GM19372 (cell line): Measurements from ENCODE around the gene ZNF286A.
"Not testable (repeated sequence)": the region's sequence is repeated elsewhere in the genome, so short reads cannot be mapped to it uniquely, and the experiment has no call there.

Source experiments
- ATAC-seq: cut with Tn5 transposase; IDR thresholded peaks from one replicate; pipeline ENCODE4 v1.9.1; 2021; ENCODE audit warnings: mild to moderate bottlenecking, low read depth, moderate library complexity; ENCODE audit not compliant: unreplicated experiment

ZNF286A gene

DNA sequence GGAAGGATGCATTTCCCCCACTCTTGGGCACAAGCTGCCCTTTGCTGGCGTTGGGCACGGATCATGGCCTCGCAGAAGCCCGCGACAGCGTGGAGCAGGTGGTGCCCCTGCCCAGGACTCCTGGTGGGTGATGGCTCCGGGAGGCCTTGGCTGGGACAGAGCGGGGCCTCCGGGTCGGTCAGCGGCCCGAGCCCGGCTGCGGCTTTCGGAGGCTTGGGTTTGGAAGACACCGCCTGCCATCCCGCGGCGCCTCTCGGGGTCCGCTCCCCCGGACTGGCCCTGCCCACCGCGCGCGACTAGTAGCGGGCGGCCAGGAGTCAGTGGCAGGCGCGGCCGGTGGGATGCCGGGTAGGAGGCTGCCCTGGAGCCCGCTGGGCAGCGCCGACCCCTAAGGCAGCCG, 49.9 kb downstream of the ZNF286A start:
- not testable (repeated sequence) for ATAC-seq

DNA sequence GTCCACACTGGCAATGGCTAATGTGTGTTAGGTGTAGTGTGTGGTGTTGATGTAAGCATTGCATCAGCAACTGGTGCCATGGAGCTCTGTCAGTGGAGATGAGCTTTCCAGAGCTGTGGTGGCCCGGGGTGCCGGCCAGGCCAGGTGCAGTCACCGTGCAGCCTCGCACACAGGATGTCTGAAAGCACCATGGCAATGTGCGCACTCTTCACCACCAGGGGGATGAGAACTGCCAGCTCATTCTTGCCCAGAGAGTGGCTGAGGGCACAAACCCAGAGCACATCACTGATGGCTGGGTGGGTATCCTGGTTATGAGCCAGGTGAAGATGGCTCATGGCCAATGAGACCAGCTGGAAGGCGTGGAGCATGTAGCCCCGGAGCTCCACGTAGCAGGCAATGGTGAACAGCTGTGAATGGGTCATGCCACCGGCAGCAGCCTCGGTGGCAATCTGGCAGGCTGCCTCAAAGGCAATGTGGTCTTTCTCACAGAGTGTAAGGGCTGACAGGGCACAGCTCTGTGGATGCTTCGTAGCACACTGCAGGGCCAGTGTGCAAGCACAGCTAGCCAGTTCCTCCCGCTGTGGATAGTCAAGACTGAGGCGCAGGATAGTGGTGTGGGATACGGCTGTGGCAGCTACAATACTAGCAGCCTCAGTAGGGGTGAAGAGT, 69.4 kb downstream of the ZNF286A start:
- ATAC-seq = not testable (repeated sequence)
